C4-2B (cell line): ENCODE measurements around the gene EXOC6B.

Experiments used
- H3K27ac ChIP-seq: fragments of 450-650 bp; 2 replicates; pipeline ENCODE4 v1.5.1; 2017
- ZFX ChIP-seq: fragments of 450-650 bp; IDR thresholded peaks from 2 replicates; pipeline ENCODE4 v1.6.1; 2017
- TF ChIP-seq, protein P1 (sequence below): fragments of 450-650 bp; conservative IDR thresholded peaks from 2 replicates; pipeline ENCODE4 v1.5.1; 2017; ENCODE audit warnings: mild to moderate bottlenecking

Gene EXOC6B

DNA sequence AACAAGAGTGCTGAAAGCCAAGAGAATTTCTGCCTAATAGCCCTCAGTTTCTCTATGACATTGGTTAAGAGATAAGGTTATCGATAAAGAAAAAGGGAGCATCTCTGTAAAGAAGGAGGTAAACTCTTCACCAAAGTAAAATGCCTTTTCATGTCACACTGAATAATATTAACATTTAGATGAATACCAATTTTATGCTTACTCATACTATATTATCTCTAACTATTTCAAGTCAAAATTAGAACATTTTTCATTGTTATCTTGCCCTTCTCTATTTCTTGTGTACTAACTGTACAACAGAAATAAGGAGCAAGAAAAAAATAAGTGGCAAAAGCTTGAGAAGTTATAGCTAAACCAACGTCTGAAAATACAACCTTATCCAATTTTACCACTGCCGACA, 127.5 kb downstream of the EXOC6B start:
- no peak for TF ChIP-seq ZFX
- TF ChIP-seq, protein P1, sequence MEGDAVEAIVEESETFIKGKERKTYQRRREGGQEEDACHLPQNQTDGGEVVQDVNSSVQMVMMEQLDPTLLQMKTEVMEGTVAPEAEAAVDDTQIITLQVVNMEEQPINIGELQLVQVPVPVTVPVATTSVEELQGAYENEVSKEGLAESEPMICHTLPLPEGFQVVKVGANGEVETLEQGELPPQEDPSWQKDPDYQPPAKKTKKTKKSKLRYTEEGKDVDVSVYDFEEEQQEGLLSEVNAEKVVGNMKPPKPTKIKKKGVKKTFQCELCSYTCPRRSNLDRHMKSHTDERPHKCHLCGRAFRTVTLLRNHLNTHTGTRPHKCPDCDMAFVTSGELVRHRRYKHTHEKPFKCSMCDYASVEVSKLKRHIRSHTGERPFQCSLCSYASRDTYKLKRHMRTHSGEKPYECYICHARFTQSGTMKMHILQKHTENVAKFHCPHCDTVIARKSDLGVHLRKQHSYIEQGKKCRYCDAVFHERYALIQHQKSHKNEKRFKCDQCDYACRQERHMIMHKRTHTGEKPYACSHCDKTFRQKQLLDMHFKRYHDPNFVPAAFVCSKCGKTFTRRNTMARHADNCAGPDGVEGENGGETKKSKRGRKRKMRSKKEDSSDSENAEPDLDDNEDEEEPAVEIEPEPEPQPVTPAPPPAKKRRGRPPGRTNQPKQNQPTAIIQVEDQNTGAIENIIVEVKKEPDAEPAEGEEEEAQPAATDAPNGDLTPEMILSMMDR = no peak
- H3K27ac ChIP-seq = no peak overlapping the region

DNA sequence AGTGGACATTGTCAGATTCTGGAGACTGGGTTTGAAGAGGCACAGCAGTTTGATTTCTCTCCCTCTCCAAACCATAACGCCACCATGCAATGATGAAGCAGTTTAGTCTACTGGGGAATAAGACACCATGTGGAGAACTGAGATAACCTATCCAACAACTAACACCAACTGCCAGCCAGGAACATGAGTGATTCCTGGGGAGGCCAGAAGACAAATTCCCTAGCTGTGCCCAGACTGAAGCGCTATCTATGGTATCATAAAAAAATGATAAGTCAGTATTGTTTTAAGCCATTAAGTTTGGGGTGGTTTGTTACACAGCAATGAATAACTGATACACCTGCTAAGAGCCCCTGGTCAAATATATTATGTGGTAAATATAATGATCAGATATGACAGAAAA, 129.3 kb downstream of the EXOC6B start:
- TF ChIP-seq ZFX = no peak
- TF ChIP-seq, protein P1 = no peak
- no peak overlapping the region for H3K27ac ChIP-seq

DNA sequence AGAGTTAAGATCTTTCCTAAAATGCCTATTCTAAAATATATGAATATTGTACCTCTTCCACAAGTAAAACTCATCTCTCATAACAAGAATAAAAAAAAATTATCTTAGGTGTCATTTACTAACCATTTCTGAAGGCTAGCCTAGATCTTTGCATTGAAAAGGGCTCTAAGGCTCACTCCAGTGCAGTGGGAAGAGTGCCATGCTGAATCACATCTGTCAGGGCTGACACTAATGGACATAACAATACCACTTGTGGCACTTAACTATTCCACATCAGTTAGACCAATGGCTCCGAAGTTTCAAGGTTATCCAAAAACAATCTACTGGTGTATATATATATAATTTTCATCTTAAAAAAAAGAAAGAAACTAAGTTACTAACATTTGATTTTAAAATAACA, 130.2 kb downstream of the EXOC6B start:
- TF ChIP-seq, protein P1 = no peak
- TF ChIP-seq ZFX = no peak
- no peak overlapping the region for H3K27ac ChIP-seq

DNA sequence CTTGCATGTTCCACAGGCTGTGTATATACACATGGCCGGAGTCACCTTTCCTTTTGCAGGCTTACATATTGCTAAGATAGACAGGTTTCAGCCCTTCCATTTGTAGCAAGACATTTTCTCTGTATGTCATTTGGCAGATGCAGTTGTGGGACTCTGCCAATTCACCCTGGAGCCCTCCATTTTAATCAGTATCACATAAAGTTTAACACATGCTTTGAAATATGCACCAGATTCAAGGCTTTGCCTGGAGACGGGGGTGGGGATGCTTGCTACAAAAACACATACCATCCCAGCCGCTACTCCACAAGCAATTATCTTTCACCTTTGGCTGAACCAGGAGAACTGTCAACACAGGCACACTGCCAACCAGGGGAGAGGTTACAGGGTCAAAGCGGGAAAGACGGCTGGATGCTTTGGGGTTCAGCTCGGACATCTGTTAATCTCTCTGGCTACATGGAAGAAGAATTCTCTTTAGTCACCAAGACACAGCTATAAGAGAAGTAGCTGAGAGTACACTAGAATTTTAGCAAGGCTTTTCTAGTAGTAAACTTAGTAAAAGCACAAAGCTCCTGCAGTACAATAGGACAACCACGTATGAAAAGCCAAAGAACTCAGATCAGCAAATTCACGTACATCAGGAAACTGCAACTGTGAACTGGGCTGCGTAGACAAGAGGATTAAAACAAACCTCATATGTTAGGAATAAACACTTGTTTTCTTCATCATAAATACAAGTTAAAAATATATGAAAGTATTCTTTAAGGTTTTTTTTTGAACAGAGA, 130.9 kb downstream of the EXOC6B start:
- H3K27ac ChIP-seq = no peak overlapping the region
- TF ChIP-seq, protein P1 = no peak
- TF ChIP-seq ZFX = no peak

DNA sequence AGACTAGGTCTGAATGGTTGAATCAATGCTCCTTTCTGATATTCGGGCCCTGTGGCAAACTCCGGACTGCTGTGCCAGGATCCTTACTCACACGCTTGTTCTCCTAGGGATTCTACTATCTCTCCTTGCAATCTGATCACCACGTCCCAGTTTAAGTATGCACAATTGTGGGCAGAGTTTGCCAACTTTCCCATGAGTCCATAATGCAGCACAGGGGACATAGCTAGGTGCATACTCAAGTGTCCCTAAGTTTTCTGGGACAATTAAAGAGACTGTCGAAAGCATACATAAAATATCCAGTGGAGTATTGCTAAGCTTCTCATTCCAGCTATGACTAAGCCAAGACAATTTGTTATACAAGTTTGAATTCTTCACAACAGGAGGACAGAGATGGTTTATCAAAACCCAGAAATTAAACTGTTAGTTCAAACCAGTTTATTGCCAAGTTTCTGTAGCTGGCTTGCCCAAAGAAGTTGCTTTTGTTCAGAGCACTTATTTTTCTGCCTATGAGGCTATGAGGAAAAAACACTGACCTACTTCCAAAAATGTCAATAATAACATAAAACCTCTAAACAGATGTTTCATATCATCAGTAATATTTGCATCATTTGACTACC, 136.1 kb downstream of the EXOC6B start:
- TF ChIP-seq, protein P1 = no peak
- no peak for TF ChIP-seq ZFX
- H3K27ac ChIP-seq = no peak overlapping the region

DNA sequence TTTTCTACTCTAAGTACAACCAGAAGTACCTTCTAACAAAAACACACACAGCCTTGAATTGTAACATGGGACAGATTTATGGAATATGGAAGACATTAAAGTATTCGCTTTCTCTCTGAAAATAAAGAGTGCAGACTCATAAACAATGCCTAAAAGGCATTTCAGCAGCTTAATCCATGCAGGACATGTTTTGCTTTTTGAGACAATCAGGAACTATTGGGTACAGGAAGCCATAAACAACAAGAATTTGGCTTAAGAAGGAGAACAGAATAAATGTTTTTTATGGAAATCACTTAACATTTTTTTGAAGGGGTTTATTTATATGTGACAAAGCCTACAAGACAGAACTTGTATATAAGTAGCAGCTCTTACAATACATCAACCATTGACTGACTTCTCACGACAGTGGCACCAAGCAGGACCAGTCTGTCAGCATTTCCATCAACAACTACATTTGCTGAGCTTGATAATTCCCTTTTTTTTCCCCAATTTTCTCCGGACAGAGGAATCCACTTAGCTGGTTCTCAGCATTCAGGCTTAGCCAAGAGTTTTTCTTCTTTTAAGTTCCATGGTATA, 140.1 kb downstream of the EXOC6B start:
- H3K27ac ChIP-seq = no peak overlapping the region
- TF ChIP-seq ZFX = no peak
- TF ChIP-seq, protein P1 = no peak

DNA sequence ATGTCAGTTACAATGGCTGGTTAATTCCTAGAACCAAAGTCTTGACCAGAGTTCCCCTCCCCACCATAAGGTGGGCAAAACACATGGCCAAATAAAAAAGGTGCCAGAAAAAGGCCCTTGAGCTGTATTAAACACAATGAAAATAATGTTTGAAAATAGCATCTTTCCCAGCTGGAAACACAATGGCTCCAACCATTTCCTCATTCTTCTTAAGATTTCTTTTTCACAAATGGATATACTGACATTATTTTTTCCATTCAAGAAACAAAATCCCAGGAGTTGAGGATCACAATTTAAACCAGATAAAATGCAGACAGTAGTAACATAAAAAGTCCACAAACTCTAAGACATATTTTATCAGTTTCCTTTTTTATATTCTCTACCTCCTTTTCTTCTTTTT, 143.8 kb downstream of the EXOC6B start:
- no peak overlapping the region for H3K27ac ChIP-seq
- no peak for TF ChIP-seq ZFX
- TF ChIP-seq, protein P1 = no peak
